Mesothelial cell of epicardium (in vitro differentiated cells): ENCODE data around the gene HSF4. TPM values are rescaled to one million over a fixed set of nuclear protein-coding genes. Genes with fewer than 3 reads are reported as not detected.
A peak's percentile ranks its signal among the peaks of the same experiment; 100 is the strongest.

Experiments
- DNase-seq, 2 experiments: peaks; one replicate each; pipeline ENCODE4 v3.0.0; 2021; ENCODE audit warnings: low spot score in 2 of 2; ENCODE audit not compliant: unreplicated experiment in 2 of 2
- H3K27ac Mint-ChIP-seq: 2 replicates; pipeline ENCODE4 v1.8.0; 2021; ENCODE audit warnings: mixed read lengths
- H3K27me3 Mint-ChIP-seq: 2 replicates; pipeline ENCODE4 v1.8.0; 2021; ENCODE audit warnings: low read depth, mixed read lengths
- H3K36me3 Mint-ChIP-seq: 2 replicates; pipeline ENCODE4 v1.8.0; 2021; ENCODE audit warnings: mixed read lengths
- H3K4me1 Mint-ChIP-seq: 2 replicates; pipeline ENCODE4 v1.8.0; 2021; ENCODE audit warnings: mixed read lengths
- H3K4me3 Mint-ChIP-seq: 2 replicates; pipeline ENCODE4 v1.8.0; 2021; ENCODE audit warnings: mild to moderate bottlenecking, moderate library complexity, mixed read lengths
- H3K9me3 Mint-ChIP-seq: 2 replicates; pipeline ENCODE4 v1.8.0; 2021; ENCODE audit warnings: mixed read lengths
- total RNA-seq: library from RNA; stranded (reverse); gene quantifications from 3 replicates; pipeline ENCODE4 v1.2.1, GENCODE V29; 2021
- TF ChIP-seq, protein P1 (sequence below): fragments of 200-600 bp; sonication (generic); IDR thresholded peaks from one replicate; pipeline ENCODE4 v1.5.0; 2021; ENCODE audit warnings: antibody characterized with exemption; ENCODE audit not compliant: unreplicated experiment

Gene HSF4
- total RNA-seq, 1 donor from 2014 or later = 10.7 TPM

DNA sequence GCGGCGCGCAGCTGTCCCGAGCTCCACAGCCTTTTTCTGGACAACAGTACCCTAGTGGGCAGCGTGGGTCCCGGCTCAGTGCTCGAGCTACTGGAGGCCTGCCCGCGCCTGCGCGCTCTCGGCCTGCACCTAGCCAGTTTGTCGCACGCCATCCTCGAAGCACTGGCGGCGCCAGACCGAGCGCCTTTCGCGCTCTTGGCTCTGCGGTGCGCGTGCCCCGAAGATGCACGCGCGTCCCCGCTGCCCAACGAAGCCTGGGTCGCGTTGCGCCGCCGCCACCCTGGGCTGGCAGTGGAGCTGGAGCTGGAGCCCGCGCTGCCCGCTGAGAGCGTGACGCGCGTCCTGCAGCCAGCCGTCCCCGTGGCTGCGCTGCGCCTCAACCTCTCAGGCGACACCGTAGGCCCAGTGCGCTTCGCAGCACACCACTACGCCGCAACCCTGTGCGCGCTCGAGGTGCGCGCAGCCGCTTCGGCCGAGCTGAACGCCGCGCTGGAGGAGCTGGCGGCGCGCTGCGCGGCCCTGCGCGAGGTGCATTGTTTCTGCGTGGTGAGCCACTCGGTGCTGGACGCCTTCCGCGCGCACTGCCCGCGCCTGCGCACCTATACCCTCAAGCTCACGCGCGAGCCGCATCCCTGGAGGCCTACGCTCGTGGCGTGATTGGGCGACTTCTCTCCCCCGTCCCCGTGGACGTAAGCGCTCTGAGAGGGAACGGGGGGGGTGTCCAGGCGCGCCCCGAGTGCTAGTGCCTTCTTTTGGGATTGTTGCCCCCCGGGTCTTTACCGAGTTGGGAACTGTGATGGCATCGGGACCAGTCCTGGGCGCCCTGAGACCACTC, 1.2 kb upstream of the HSF4 start:
- H3K9me3 Mint-ChIP-seq = no peaks in the 10 kb centered on the region
- peaks cover 95% of the 10 kb centered on the region for H3K27me3 Mint-ChIP-seq
- no peaks in the 10 kb centered on the region for H3K36me3 Mint-ChIP-seq
- TF ChIP-seq, protein P1, sequence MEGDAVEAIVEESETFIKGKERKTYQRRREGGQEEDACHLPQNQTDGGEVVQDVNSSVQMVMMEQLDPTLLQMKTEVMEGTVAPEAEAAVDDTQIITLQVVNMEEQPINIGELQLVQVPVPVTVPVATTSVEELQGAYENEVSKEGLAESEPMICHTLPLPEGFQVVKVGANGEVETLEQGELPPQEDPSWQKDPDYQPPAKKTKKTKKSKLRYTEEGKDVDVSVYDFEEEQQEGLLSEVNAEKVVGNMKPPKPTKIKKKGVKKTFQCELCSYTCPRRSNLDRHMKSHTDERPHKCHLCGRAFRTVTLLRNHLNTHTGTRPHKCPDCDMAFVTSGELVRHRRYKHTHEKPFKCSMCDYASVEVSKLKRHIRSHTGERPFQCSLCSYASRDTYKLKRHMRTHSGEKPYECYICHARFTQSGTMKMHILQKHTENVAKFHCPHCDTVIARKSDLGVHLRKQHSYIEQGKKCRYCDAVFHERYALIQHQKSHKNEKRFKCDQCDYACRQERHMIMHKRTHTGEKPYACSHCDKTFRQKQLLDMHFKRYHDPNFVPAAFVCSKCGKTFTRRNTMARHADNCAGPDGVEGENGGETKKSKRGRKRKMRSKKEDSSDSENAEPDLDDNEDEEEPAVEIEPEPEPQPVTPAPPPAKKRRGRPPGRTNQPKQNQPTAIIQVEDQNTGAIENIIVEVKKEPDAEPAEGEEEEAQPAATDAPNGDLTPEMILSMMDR = no peak
- H3K27ac Mint-ChIP-seq = no peak overlapping the region
- peak overlapping the region; percentile 49 for H3K4me3 Mint-ChIP-seq
- no peak for DNase-seq
- peaks cover 24% of the 10 kb centered on the region for H3K4me1 Mint-ChIP-seq

DNA sequence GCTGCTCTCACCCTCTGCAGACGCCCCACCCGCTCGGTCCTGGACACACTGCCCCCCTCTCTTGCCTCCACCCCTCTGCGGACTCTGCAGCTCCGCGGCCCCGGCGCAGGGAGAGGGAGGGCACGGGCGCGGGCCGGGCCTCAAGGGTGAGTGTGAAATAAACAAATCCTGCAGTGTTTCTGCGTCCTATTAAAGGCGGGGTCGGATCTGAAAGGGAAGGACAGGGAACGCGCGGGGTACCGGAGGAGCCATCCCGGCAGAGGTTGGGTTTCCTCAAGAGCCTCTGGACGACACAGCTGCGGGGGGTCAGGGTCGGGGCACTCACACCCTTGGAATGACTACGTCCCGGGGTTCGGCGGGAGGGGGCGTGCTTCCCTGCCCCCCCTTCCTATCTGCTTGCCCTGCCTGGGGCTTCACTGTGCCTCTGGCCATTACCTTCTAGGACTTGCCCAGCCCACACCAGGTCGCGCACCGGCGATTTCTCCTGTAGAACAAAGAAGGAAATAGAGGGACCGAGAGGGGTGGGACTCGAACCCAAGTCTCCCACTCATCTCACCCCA, 466 bp upstream of the HSF4 start:
- TF ChIP-seq, protein P1 = no peak
- Mint-ChIP-seq H3K27me3 (peaks cover 95% of the 10 kb centered on the region), H3K27ac (no peak overlapping the region), H3K4me1 (peaks cover 24% of the 10 kb centered on the region), H3K4me3 (peak overlapping the region; percentile 49), H3K36me3 (no peaks in the 10 kb centered on the region), H3K9me3 (no peaks in the 10 kb centered on the region)
- no peak for DNase-seq

DNA sequence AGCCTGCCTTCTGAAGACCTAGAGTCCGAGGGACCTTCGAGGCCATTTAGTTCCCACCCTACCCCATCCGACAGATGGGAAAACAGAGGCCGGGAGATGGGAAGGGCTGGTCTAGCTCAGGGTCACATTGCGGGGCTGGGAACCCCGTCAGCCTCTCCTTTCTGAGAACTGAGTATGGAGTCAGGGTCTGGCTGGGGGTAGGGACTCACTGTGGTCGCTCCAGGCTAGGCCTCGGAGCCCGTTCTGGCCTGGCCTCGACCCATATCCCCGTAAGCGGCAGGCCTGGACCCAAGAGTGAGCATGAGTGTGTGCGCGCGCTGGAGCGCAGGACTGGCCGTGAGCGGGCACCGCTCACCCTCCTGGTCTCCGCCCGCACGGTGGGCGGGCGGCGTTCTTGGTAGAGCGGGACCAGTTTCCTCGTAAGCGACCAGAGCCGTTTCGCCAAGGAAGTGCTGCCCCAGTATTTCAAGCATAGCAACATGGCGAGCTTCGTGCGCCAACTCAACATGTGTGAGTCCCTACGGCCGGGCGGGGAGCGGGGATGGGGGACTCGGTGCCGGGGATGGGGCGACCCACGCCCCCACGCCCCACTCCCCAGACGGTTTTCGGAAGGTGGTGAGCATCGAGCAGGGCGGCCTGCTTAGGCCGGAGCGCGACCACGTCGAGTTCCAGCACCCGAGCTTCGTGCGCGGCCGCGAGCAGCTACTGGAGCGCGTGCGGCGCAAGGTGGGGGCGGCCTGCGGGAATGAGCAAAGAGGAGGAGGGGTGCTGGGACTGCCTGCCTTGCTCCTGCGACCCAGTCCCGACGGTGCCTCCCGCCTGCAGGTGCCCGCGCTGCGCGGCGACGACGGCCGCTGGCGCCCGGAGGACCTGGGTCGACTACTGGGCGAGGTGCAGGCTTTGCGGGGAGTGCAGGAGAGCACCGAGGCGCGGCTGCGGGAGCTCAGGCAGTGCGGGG, 855 bp downstream of the HSF4 start:
- H3K27ac Mint-ChIP-seq = no peak overlapping the region
- TF ChIP-seq, protein P1 = no peak
- H3K4me3 Mint-ChIP-seq = peak overlapping the region; percentile 46
- DNase-seq = no peak
- H3K36me3 Mint-ChIP-seq = no peaks in the 10 kb centered on the region
- H3K4me1 Mint-ChIP-seq = peaks cover 29% of the 10 kb centered on the region
- H3K27me3 Mint-ChIP-seq = peaks cover 91% of the 10 kb centered on the region
- H3K9me3 Mint-ChIP-seq = no peaks in the 10 kb centered on the region

- Mint-ChIP-seq H3K9me3 (no peaks in the 10 kb centered on the region), H3K27me3 (peaks cover 85% of the 10 kb centered on the region), H3K27ac (no peak overlapping the region), H3K4me3 (no peak overlapping the region), H3K4me1 (peaks cover 27% of the 10 kb centered on the region), H3K36me3 (no peaks in the 10 kb centered on the region)
- TF ChIP-seq, protein P1 = no peak
- DNase-seq = no peak
These were observed 1.6 kb downstream of the HSF4 start for GRCh38 chr16:67166110-67166547.

- H3K4me3 Mint-ChIP-seq = no peak overlapping the region
- TF ChIP-seq, protein P1 = no peak
- DNase-seq = no peak
- no peaks in the 10 kb centered on the region for H3K9me3 Mint-ChIP-seq
- H3K4me1 Mint-ChIP-seq = peaks cover 33% of the 10 kb centered on the region
- H3K36me3 Mint-ChIP-seq = no peaks in the 10 kb centered on the region
- peaks cover 83% of the 10 kb centered on the region for H3K27me3 Mint-ChIP-seq
- no peak overlapping the region for H3K27ac Mint-ChIP-seq
These were observed 2.1 kb downstream of the HSF4 start for GRCh38 chr16:67166598-67167168.
